ENCODE data around the gene PRDM8. TPM values are rescaled to one million over a fixed set of nuclear protein-coding genes. Genes with fewer than 3 reads are reported as not detected.

Gene PRDM8
- total RNA-seq, 2 experiments from 2014 or later: 1.4 to 1.6 TPM

DNA sequence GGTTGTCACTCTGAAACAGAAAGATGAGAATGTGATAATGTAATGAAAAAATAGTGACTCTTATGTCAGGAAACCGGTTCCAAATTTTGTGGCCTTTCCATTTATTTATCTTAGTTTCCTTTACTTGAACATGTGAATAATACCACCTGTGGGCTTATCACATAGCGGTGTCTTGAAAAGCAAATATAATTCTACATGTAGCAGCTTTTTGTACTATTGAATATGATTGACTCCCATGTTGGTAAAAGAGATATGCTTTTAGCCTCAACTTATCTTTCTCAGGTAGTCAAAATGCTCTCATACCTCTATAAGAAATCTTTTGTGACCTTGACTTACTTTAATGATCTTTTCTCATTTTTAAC lies 12.0 kb downstream of the PRDM8 start:
- ChIA-PET POLR2A (interaction anchor here (0.7 kb wide), 1 partner anchor 383 kb away, joined by 5 read pairs; no protein-coding TSS in a partner anchor), CTCF (interaction anchor here (1.1 to 1.4 kb wide), 2 partner anchors 10 to 28 kb away, joined by 4 read pairs; no protein-coding TSS in a partner anchor)
- DNase-seq (no peak), ATAC-seq (no peak)
- H3K36me3 Mint-ChIP-seq (ENCODE audit: low read depth): no peaks in the 10 kb centered on the region
- H3K27me3 Mint-ChIP-seq: peaks cover 11% of the 10 kb centered on the region
- H3K4me1 Mint-ChIP-seq: no peaks in the 10 kb centered on the region
- H3K4me3 Mint-ChIP-seq: no peak overlapping the region
- H3K9me3 Mint-ChIP-seq (ENCODE audit: low read depth): no peaks in the 10 kb centered on the region
- intact Hi-C loops (cut with DNase I, micrococcal nuclease): loop anchor here in 1 of 2 experiments (10.0 kb wide), 1 partner anchor 375 kb away; no protein-coding TSS in a partner anchor
- no peak overlapping the region for H3K27ac Mint-ChIP-seq

DNA sequence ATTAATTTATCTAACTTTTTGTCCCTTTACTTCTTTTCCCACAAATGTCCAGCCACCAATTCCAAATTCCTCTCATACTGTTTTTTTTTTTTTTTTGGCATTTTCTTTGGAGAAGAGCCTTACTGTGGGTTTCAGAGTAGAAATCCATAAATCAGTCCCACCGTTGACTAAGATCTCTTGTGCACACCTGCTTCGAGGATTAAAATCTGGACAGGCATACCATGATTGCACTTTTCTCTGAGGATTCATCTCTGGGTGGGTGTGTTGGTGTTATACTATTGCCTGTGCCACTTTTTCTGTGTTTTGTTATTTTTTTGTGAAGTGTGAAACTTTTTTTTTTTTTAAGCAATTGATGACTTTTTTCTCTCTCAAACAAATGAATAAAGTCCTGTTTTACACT lies 13.2 kb downstream of the PRDM8 start:
- Mint-ChIP-seq H3K9me3 (ENCODE audit: low read depth) (no peaks in the 10 kb centered on the region), H3K27ac (no peak overlapping the region), H3K4me3 (no peak overlapping the region), H3K4me1 (peaks cover 2% of the 10 kb centered on the region), H3K36me3 (ENCODE audit: low read depth) (no peaks in the 10 kb centered on the region), H3K27me3 (peaks cover 11% of the 10 kb centered on the region)
- intact Hi-C loops (cut with DNase I, micrococcal nuclease): no loop called here
- ChIA-PET POLR2A (no interaction called here), CTCF (interaction anchor here (0.5 kb wide), 1 partner anchor 142 kb away, joined by 3 read pairs; no protein-coding TSS in a partner anchor)
- ATAC-seq (no peak), DNase-seq (no peak)

DNA sequence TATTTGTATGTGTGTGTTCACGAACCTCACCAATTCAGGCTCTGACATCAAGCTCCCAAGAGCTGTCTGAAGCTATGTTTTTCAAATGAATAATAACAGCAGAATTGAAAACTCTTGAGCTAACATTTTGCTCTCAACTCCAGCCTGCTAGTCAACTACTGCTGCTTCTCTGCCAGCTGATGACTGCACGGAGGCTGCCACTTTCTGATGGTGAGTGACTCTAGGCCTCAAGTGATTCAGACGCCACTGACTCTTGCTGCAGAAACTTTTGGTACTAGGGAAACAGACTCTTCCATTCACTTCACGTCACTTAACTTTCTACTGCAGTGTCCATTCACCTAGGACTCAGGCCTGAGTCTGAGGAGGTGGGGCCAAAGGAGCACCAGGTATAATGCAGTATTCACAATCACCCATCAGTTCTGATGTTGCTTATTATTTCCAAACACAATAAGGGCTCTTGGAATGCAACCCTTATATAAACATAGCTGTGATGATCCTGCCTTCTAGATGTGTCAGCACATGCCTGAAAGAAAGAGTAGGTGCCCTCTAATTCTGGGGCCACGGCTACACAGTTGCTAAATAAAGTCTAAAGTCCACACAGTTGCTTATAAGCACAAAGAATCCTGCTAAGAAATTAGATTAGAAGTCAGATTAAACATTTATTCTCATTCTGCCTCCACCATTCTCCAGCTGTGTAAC lies 16.0 kb downstream of the PRDM8 start:
- intact Hi-C loops (cut with DNase I, micrococcal nuclease): no loop called here
- no peak overlapping the region for H3K4me3 Mint-ChIP-seq
- POLR2A ChIA-PET: no interaction called here
- no peaks in the 10 kb centered on the region for H3K9me3 Mint-ChIP-seq (ENCODE audit: low read depth)
- peaks cover 2% of the 10 kb centered on the region for H3K4me1 Mint-ChIP-seq
- CTCF ChIA-PET: interaction anchor here (0.6 to 2.1 kb wide), 10 partner anchors 11 to 1262 kb away, joined by 3 to 11 read pairs (median 4); no protein-coding TSS in a partner anchor
- H3K27me3 Mint-ChIP-seq: peaks cover 8% of the 10 kb centered on the region
- H3K36me3 Mint-ChIP-seq (ENCODE audit: low read depth): no peaks in the 10 kb centered on the region
- H3K27ac Mint-ChIP-seq: no peak overlapping the region
- ATAC-seq (no peak), DNase-seq (no peak)

DNA sequence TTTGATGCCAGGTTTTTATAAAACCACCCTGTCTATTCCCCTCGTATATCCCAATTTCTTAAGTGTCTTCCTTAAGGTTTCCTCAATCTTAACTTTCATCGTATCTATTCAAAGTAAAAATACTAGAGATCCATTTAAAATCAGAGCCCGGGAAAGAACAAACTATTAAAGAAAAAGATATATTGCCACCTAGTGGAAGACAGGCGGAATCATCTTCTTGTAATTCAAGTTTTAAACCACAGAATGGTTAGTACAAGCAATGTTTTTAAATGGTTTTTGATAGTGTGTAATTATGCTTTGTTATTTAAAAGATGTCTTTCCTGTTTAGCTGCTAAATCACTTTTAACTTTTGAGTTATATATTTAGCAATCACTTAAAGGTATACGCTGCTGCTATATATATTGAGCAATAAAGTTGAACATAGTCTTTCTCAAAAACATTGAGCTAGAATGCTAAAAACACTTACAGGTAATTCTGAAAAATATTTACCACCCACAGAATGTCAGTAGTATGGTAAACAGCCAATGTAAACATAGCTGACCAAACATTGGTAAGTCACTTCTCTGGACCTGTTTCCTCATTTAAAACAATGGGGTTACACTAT lies 18.2 kb downstream of the PRDM8 start:
- Mint-ChIP-seq H3K4me3 (no peak overlapping the region), H3K27ac (no peak overlapping the region), H3K27me3 (peaks cover 17% of the 10 kb centered on the region), H3K4me1 (peaks cover 2% of the 10 kb centered on the region), H3K9me3 (ENCODE audit: low read depth) (no peaks in the 10 kb centered on the region), H3K36me3 (ENCODE audit: low read depth) (no peaks in the 10 kb centered on the region)
- POLR2A ChIA-PET: no interaction called here
- intact Hi-C loops (cut with DNase I, micrococcal nuclease): loop anchor here (1.0 kb wide), 5 partner anchors 10 to 1263 kb away; no protein-coding TSS in a partner anchor
- CTCF ChIA-PET: interaction anchor here (0.7 to 1.3 kb wide), 11 partner anchors 11 to 1264 kb away, joined by 3 to 12 read pairs (median 4); no protein-coding TSS in a partner anchor
- ATAC-seq (no peak), DNase-seq (no peak)

DNA sequence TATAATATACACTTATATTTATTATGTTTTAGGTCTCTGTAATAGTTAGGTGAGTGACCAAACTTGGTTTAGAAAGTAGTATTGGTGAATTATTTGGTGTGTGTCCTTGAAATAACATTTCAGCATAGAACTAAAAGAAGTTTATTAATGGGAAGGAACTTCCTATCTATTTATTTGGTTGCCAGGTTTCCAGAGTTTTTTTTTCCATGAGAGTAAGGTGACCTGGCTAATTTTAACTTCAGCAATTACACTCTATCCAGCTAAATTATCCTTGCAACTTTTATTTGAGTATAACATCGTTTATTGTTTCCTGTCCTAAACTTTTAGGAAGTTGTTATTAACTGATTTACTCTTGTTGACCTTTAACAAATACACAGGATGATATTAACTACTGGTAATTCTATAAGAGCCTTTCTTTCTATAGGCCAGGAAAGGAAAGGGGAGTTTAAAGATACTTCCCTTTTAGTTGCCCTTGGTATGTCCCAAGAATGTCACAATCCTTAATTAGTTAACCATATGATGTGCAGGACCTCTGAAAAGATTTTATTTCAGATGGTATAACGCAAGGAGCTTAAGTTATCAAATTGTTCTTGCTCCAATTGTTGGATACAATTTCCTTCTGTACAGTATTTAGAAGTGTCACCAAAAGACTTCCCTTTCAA lies 18.9 kb downstream of the PRDM8 start:
- POLR2A ChIA-PET: no interaction called here
- Mint-ChIP-seq H3K36me3 (ENCODE audit: low read depth) (no peaks in the 10 kb centered on the region), H3K4me3 (no peak overlapping the region), H3K27me3 (peaks cover 20% of the 10 kb centered on the region), H3K9me3 (ENCODE audit: low read depth) (no peaks in the 10 kb centered on the region), H3K4me1 (peaks cover 2% of the 10 kb centered on the region), H3K27ac (no peak overlapping the region)
- ATAC-seq (no peak), DNase-seq (no peak)
- intact Hi-C loops (cut with DNase I, micrococcal nuclease): no loop called here
- CTCF ChIA-PET: interaction anchor here (0.7 to 1.3 kb wide), 12 partner anchors 10 to 1264 kb away, joined by 3 to 12 read pairs (median 4); no protein-coding TSS in a partner anchor

DNA sequence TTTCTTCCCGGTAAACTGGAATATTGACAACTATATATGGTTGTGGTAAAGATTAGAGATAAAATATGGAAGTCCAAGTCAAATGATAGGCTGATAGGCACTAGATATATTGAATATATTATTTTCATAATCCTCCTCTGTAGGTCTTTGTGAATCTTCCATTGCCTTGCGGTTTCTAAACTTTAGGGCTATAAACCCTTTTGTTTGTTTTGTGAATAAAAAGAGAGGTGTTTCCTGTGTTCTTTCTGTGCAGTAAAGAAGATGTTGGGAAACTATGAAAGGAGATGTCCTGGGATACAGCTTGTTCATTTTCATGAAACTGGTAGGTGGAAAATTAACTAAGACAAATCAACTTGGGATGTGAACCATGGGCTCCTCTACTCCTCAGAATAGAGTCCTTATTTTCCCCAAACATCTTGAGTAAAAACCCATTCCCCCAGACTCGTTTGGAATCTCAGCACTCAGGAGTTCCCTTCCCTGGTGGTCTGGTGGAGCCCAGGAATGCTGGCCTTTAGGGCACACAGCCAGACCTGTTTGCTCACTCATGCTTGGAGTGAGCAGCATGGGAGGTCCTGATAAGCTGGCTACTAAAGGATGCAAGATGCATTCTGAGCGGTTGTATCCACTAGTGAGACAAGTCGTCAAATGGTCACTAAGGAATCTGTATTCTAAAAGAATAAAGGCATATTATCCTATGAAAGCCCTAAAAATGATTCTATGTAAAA lies 22.2 kb downstream of the PRDM8 start:
- ChIA-PET CTCF (interaction anchor here (0.5 to 2.2 kb wide), 11 partner anchors 10 to 1267 kb away, joined by 3 to 7 read pairs (median 3); no protein-coding TSS in a partner anchor), POLR2A (interaction anchor here (0.5 kb wide), 1 partner anchor 459 kb away, joined by 5 read pairs; no protein-coding TSS in a partner anchor)
- no peak overlapping the region for H3K27ac Mint-ChIP-seq
- H3K4me3 Mint-ChIP-seq: no peak overlapping the region
- peaks cover 2% of the 10 kb centered on the region for H3K4me1 Mint-ChIP-seq
- H3K27me3 Mint-ChIP-seq: peaks cover 20% of the 10 kb centered on the region
- H3K9me3 Mint-ChIP-seq (ENCODE audit: low read depth): no peaks in the 10 kb centered on the region
- intact Hi-C loops (cut with DNase I, micrococcal nuclease): loop anchor here in 1 of 2 experiments (5.0 kb wide), 1 partner anchor 833 kb away; no protein-coding TSS in a partner anchor
- H3K36me3 Mint-ChIP-seq (ENCODE audit: low read depth): no peaks in the 10 kb centered on the region
- DNase-seq (no peak), ATAC-seq (no peak)

DNA sequence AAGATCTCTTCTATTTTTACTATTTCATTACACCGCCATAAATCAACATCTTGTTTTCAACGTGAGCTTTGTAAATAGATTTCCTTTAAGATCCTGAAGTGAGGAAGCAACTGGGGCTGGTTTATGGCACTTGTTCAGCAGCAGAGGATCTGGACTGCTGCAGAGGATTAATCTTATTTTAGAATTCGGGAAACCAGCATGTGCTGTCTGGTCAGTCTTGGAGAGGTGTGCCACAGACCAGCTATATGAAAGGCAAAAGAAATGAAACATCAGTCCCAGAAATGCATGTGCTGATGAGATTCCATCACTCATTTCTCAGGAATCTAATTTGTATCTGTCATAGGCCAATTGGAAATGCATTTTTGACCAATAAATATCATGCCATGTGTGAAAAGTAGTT lies 23.4 kb downstream of the PRDM8 start:
- CTCF ChIA-PET: interaction anchor here (0.7 to 2.2 kb wide), 14 partner anchors 8 to 1288 kb away, joined by 3 to 7 read pairs (median 3); no protein-coding TSS in a partner anchor
- no peak for DNase-seq

DNA sequence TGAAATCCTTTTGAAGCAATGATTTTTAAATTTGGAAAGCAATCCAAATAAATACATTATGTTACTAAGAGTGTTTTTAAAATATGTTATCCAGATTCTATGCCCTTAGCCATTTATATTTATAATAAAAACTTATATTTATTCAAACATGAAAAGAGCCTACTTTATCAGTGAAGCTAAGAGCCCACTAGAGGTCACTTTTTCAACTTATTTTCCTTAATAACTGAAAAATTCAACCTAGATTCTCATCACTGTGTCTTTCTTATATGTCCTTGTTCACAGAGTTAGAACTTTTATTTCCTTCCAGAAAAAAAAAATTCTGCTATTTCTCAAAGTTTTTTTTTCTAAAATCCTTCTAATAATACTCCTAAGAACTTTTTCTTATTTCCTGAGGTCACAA lies 23.9 kb downstream of the PRDM8 start:
- CTCF ChIA-PET: interaction anchor here (0.7 to 2.2 kb wide), 8 partner anchors 10 to 1288 kb away, joined by 3 to 7 read pairs (median 3); no protein-coding TSS in a partner anchor
- ATAC-seq (no peak), DNase-seq (no peak)
- Mint-ChIP-seq H3K4me1 (no peaks in the 10 kb centered on the region), H3K27ac (no peak overlapping the region), H3K9me3 (ENCODE audit: low read depth) (no peaks in the 10 kb centered on the region), H3K36me3 (ENCODE audit: low read depth) (no peaks in the 10 kb centered on the region), H3K4me3 (no peak overlapping the region), H3K27me3 (peaks cover 23% of the 10 kb centered on the region)
- intact Hi-C loops (cut with DNase I, micrococcal nuclease): loop anchor here in 1 of 2 experiments (5.0 kb wide), 1 partner anchor 831 kb away; no protein-coding TSS in a partner anchor
- POLR2A ChIA-PET: no interaction called here

More for the DNA sequence above, 23.4 kb downstream of the PRDM8 start:
- Mint-ChIP-seq H3K4me1 (no peaks in the 10 kb centered on the region), H3K27ac (no peak overlapping the region), H3K4me3 (no peak overlapping the region), H3K9me3 (ENCODE audit: low read depth) (no peaks in the 10 kb centered on the region), H3K27me3 (peaks cover 23% of the 10 kb centered on the region), H3K36me3 (ENCODE audit: low read depth) (no peaks in the 10 kb centered on the region)
- no peak for ATAC-seq
- intact Hi-C loops (cut with DNase I, micrococcal nuclease): loop anchor here in 1 of 2 experiments (5.0 kb wide), 1 partner anchor 832 kb away; no protein-coding TSS in a partner anchor
- POLR2A ChIA-PET: no interaction called here

DNA sequence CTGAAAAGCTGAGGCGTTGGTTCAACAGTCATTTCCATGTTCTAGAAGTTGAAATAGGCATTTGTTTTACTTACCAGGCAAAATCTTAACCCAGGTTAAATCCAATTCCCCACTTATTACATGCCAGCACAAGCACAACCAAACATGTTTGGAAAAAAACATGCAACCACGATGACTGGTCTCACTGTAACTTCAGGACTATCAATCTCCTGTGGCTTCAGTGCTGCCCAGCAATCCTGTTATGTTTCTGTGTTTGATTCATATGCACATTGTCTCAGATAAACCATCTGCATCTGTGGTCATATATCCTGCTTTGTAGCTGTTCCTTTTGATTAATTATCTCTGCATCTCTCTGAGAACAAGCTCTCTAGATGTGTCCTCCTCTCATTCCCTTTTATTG lies 28.3 kb downstream of the PRDM8 start:
- Mint-ChIP-seq H3K9me3 (ENCODE audit: low read depth) (no peaks in the 10 kb centered on the region), H3K4me3 (no peak overlapping the region), H3K36me3 (ENCODE audit: low read depth) (no peaks in the 10 kb centered on the region), H3K27ac (no peak overlapping the region), H3K4me1 (no peaks in the 10 kb centered on the region), H3K27me3 (peaks cover 11% of the 10 kb centered on the region)
- ATAC-seq (no peak), DNase-seq (no peak)
- intact Hi-C loops (cut with DNase I, micrococcal nuclease): no loop called here
- ChIA-PET POLR2A (no interaction called here), CTCF (interaction anchor here (0.7 to 2.1 kb wide), 3 partner anchors 10 to 77 kb away, joined by 3 to 6 read pairs (median 5); no protein-coding TSS in a partner anchor)

DNA sequence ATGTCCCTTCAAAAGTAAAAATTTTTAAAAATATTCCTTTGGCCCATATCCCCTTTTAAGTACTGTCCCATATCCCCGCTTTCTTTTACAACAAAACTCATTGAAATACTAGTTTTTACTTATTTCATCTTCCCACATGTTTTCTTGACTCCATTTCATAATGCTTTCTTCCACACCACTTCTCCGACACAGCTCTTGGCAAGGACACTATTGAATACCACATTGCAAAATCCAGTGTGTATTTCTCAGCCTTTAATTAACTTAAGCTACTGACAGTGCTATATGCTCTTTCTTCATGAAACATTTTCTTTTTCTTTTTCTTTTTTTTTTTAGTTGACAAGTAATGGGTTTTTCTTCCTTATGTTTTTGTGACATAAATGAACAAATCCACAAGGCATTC lies 28.8 kb downstream of the PRDM8 start:
- POLR2A ChIA-PET: no interaction called here

More for the DNA sequence above, 28.8 kb downstream of the PRDM8 start:
- Mint-ChIP-seq H3K27ac (no peak overlapping the region), H3K4me1 (no peaks in the 10 kb centered on the region), H3K36me3 (ENCODE audit: low read depth) (no peaks in the 10 kb centered on the region), H3K4me3 (no peak overlapping the region), H3K27me3 (peaks cover 10% of the 10 kb centered on the region), H3K9me3 (ENCODE audit: low read depth) (no peaks in the 10 kb centered on the region)
- CTCF ChIA-PET: interaction anchor here (0.7 to 2.1 kb wide), 3 partner anchors 10 to 77 kb away, joined by 3 to 6 read pairs (median 5); no protein-coding TSS in a partner anchor
- ATAC-seq: no peak
- no peak for DNase-seq
- intact Hi-C loops (cut with DNase I, micrococcal nuclease): no loop called here

All from activated CD4-positive, alpha-beta T cell treated with anti-CD3 and anti-CD28 coated beads for 36 hours (primary cell).